Fibroblast of lung (primary cell): ENCODE results near the gene ARHGAP10. TPM values are rescaled to one million over a fixed set of nuclear protein-coding genes. Genes with fewer than 3 reads are reported as not detected.

Source experiments
- DNase-seq, 2 donors: peaks; one replicate each; pipeline versions ENCODE4 v3.0.0 to v3.0.0-alpha.2; 2010; ENCODE audit warnings: low read depth in 2 of 2
- H2AFZ ChIP-seq: 2 replicates; pipeline ENCODE4 v1.5.1; 2012; ENCODE audit warnings: low read length, control low read depth, inconsistent platforms
- H3K27ac ChIP-seq: 2 replicates; pipeline ENCODE4 v1.5.1; 2011; ENCODE audit warnings: low read length, control low read depth; ENCODE audit not compliant: insufficient read depth
- H3K27me3 ChIP-seq: 2 replicates; pipeline ENCODE4 v1.5.1; 2011; ENCODE audit warnings: mild to moderate bottlenecking, low read length; ENCODE audit not compliant: control insufficient read depth, insufficient read depth
- H3K36me3 ChIP-seq: 2 replicates; pipeline ENCODE4 v1.5.1; 2011; ENCODE audit warnings: low read length; ENCODE audit not compliant: control insufficient read depth, insufficient read depth
- H3K4me1 ChIP-seq: 2 replicates; pipeline ENCODE4 v1.5.1; 2011; ENCODE audit warnings: low read length; ENCODE audit not compliant: control insufficient read depth, insufficient read depth; ENCODE audit errors: extremely low read depth
- H3K4me2 ChIP-seq: 2 replicates; pipeline ENCODE4 v1.5.1; 2011; ENCODE audit warnings: low read length, control low read depth; ENCODE audit not compliant: insufficient read depth; ENCODE audit errors: extremely low read depth
- H3K4me3 ChIP-seq, 4 experiments: fragments of 200-600 bp in 1 of 4; sonication (generic) in 1 of 4; replicated peaks in 1 of 4; 2 replicates each; pipeline ENCODE4 v1.5.1; 2011 to 2016; ENCODE audit warnings: low read length in 4 of 4, low read depth in 3 of 4, mild to moderate bottlenecking in 3 of 4, control low read depth in 2 of 4, inconsistent platforms in 1 of 4, mixed read lengths in 1 of 4; ENCODE audit not compliant: insufficient read depth in 1 of 4; ENCODE audit errors: control extremely low read depth in 1 of 4
- H3K79me2 ChIP-seq: 2 replicates; pipeline ENCODE4 v1.5.1; 2012; ENCODE audit warnings: mild to moderate bottlenecking, low read length, inconsistent platforms; ENCODE audit not compliant: control insufficient read depth, insufficient read depth
- H3K9ac ChIP-seq: 2 replicates; pipeline ENCODE4 v1.5.1; 2011; ENCODE audit warnings: mild to moderate bottlenecking, low read length, control low read depth; ENCODE audit not compliant: insufficient read depth
- H3K9me3 ChIP-seq: 2 replicates; pipeline ENCODE4 v1.5.1; 2012; ENCODE audit warnings: low read depth, low read length; ENCODE audit not compliant: control insufficient read depth, insufficient read depth
- H4K20me1 ChIP-seq: 2 replicates; pipeline ENCODE4 v1.5.1; 2011; ENCODE audit warnings: low read length; ENCODE audit not compliant: control insufficient read depth, insufficient read depth; ENCODE audit errors: extremely low read depth
- EZH2 ChIP-seq: IDR thresholded peaks from 2 replicates; pipeline ENCODE4 v1.5.1; 2012; ENCODE audit warnings: low read length, control low read depth, mild to moderate bottlenecking; ENCODE audit errors: missing control alignments
- polyA plus RNA-seq, 2 donors: library from polyadenylated mRNA; depleted of rRNA in 1 of 2; stranded (reverse) in 1 of 2; unstranded in 1 of 2; fragments of >200 nt; gene quantifications; 2 replicates each; pipeline ENCODE4 v1.2.1, GENCODE V29; 2011 to 2012; ENCODE audit warnings: missing spikeins in 1 of 2
- total RNA-seq: library from RNA; depleted of rRNA; stranded (reverse); fragments of >200 nt; gene quantifications from 2 replicates; pipeline ENCODE4 v1.2.1, GENCODE V29; 2014
- TF ChIP-seq, protein P1 (sequence below), 2 donors: IDR thresholded peaks in 1 of 2; conservative IDR thresholded peaks in 1 of 2; 1 replicate in 1 of 2; 2 replicates in 1 of 2; pipeline ENCODE4 v1.5.1; 2011 to 2012; ENCODE audit warnings: low read length in 2 of 2, control low read depth in 1 of 2, inconsistent platforms in 1 of 2, low read depth in 1 of 2, mild to moderate bottlenecking in 1 of 2

Gene ARHGAP10
- total and polyA plus RNA-seq, 2 donors (not counting 1 experiment from before 2014, with no cell fraction given) = 21.6 to 35.8 TPM

GRCh38 chr4:147928400-147928799 lies 196.5 kb downstream of the ARHGAP10 start:
- H3K4me2 ChIP-seq = no peak overlapping the region
- TF ChIP-seq, protein P1, sequence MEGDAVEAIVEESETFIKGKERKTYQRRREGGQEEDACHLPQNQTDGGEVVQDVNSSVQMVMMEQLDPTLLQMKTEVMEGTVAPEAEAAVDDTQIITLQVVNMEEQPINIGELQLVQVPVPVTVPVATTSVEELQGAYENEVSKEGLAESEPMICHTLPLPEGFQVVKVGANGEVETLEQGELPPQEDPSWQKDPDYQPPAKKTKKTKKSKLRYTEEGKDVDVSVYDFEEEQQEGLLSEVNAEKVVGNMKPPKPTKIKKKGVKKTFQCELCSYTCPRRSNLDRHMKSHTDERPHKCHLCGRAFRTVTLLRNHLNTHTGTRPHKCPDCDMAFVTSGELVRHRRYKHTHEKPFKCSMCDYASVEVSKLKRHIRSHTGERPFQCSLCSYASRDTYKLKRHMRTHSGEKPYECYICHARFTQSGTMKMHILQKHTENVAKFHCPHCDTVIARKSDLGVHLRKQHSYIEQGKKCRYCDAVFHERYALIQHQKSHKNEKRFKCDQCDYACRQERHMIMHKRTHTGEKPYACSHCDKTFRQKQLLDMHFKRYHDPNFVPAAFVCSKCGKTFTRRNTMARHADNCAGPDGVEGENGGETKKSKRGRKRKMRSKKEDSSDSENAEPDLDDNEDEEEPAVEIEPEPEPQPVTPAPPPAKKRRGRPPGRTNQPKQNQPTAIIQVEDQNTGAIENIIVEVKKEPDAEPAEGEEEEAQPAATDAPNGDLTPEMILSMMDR (conservative IDR thresholded peaks at IDR 0.05 in 1 of 2, IDR thresholded peaks at IDR 0.05 in 1 of 2; ENCODE audit: low read depth in 1 of 2, low read length in 2 of 2) = no peak
- no peak for TF ChIP-seq EZH2
- H3K36me3 ChIP-seq = peaks cover 1% of the 10 kb centered on the region
- peak overlapping the region; percentile 6 for H3K27ac ChIP-seq
- H3K4me3 ChIP-seq = no peak overlapping the region
- no peaks in the 10 kb centered on the region for H4K20me1 ChIP-seq
- DNase-seq = peak; percentile 4 to 67
- no peaks in the 10 kb centered on the region for H3K79me2 ChIP-seq
- no peaks in the 10 kb centered on the region for H3K27me3 ChIP-seq
- no peak overlapping the region for H2AFZ ChIP-seq
- no peak overlapping the region for H3K9ac ChIP-seq
- H3K4me1 ChIP-seq = no peaks in the 10 kb centered on the region
- no peaks in the 10 kb centered on the region for H3K9me3 ChIP-seq

DNA sequence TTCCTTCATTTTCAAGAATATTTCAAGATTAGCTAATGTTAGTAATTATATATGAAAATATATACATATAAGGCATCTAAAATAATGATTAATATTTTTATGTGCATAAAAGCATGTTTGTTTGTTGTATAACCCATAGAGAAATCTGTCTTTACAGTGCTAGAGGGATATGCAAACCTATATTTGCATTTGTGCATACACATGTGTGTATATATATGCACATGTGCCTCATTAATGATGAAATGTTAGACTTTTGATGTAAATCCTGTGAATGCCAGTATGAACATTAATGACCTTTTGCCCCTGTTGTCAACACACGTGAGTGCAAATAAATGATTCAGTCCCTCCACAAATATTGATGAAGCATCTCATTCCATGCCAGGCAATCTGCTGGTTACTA lies 197.9 kb downstream of the ARHGAP10 start:
- no peak overlapping the region for H3K4me3 ChIP-seq
- no peaks in the 10 kb centered on the region for H3K4me1 ChIP-seq
- no peaks in the 10 kb centered on the region for H3K27me3 ChIP-seq
- H3K79me2 ChIP-seq = no peaks in the 10 kb centered on the region
- no peaks in the 10 kb centered on the region for H3K9me3 ChIP-seq
- no peaks in the 10 kb centered on the region for H4K20me1 ChIP-seq
- no peak overlapping the region for H3K9ac ChIP-seq
- no peak for DNase-seq
- H2AFZ ChIP-seq = no peak overlapping the region
- H3K27ac ChIP-seq = no peak overlapping the region
- peaks cover 1% of the 10 kb centered on the region for H3K36me3 ChIP-seq
- no peak for TF ChIP-seq EZH2
- TF ChIP-seq, protein P1 (conservative IDR thresholded peaks at IDR 0.05 in 1 of 2, IDR thresholded peaks at IDR 0.05 in 1 of 2; ENCODE audit: low read depth in 1 of 2, low read length in 2 of 2) = no peak
- H3K4me2 ChIP-seq = no peak overlapping the region

- peak in 1 of 2 donors; percentile 47 for DNase-seq
- H3K9ac ChIP-seq = no peak overlapping the region
- H3K79me2 ChIP-seq = no peaks in the 10 kb centered on the region
- H2AFZ ChIP-seq = no peak overlapping the region
- no peak overlapping the region for H3K4me2 ChIP-seq
- no peaks in the 10 kb centered on the region for H3K9me3 ChIP-seq
- H3K27me3 ChIP-seq = no peaks in the 10 kb centered on the region
- H3K4me3 ChIP-seq = no peak overlapping the region
- no peak for TF ChIP-seq EZH2
- TF ChIP-seq, protein P1 (conservative IDR thresholded peaks at IDR 0.05 in 1 of 2, IDR thresholded peaks at IDR 0.05 in 1 of 2; ENCODE audit: low read depth in 1 of 2, low read length in 2 of 2) = peak; percentile 11 to 34
- no peaks in the 10 kb centered on the region for H3K4me1 ChIP-seq
- H3K36me3 ChIP-seq = no peaks in the 10 kb centered on the region
- H4K20me1 ChIP-seq = no peaks in the 10 kb centered on the region
- no peak overlapping the region for H3K27ac ChIP-seq
Measured at GRCh38 chr4:147933316-147933715, 201.4 kb downstream of the ARHGAP10 start.
